ENCODE results near the gene PNMA8B.
A peak's percentile ranks its signal among the peaks of the same experiment; 100 is the strongest.
"Not testable (repeated sequence)": the region's sequence is repeated elsewhere in the genome, so short reads cannot be mapped to it uniquely, and the experiment has no call there.

Gene PNMA8B

GRCh38 chr19:46495786-46496099, at the start of gene PNMA8B:
Gene PNMA8B (minus strand): TSS chr19:46495867. CDS start chr19:46495465, 402 bp downstream.
- no peak for DNase-seq (ENCODE audit: low read depth)

GRCh38 chr19:46544651-46545050, 49.0 kb upstream of the PNMA8B start:
- DNase-seq (ENCODE audit: low read depth): no peak

GRCh38 chr19:46542428-46543230, 47.0 kb upstream of the PNMA8B start:
- DNase-seq (ENCODE audit: low read depth): peak; percentile 76

GRCh38 chr19:46537136-46538097, 41.8 kb upstream of the PNMA8B start:
- DNase-seq (ENCODE audit: low read depth): no peak

- no peak for DNase-seq (ENCODE audit: low read depth)
Observed at GRCh38 chr19:46536391-46536790, 40.7 kb upstream of the PNMA8B start.

GRCh38 chr19:46533621-46534081, 38.0 kb upstream of the PNMA8B start:
- no peak for DNase-seq (ENCODE audit: low read depth)

- DNase-seq (ENCODE audit: low read depth): no peak
Observed at GRCh38 chr19:46533078-46533620, 37.5 kb upstream of the PNMA8B start.

- DNase-seq (ENCODE audit: low read depth): no peak
Observed at GRCh38 chr19:46530636-46531035, 35.0 kb upstream of the PNMA8B start.

GRCh38 chr19:46529622-46530451, 34.2 kb upstream of the PNMA8B start:
- peak; percentile 33 for DNase-seq (ENCODE audit: low read depth)

- DNase-seq (ENCODE audit: low read depth): no peak
Observed at GRCh38 chr19:46528601-46529590, 33.2 kb upstream of the PNMA8B start.

GRCh38 chr19:46526801-46527200, 31.1 kb upstream of the PNMA8B start:
- DNase-seq (ENCODE audit: low read depth): not testable (repeated sequence)

GRCh38 chr19:46524308-46524707, 28.6 kb upstream of the PNMA8B start:
- DNase-seq (ENCODE audit: low read depth): no peak

GRCh38 chr19:46522988-46523387, 27.3 kb upstream of the PNMA8B start:
- not testable (repeated sequence) for DNase-seq (ENCODE audit: low read depth)

- DNase-seq (ENCODE audit: low read depth): no peak
Observed at GRCh38 chr19:46521241-46521868, 25.7 kb upstream of the PNMA8B start.

GRCh38 chr19:46520616-46521015, 24.9 kb upstream of the PNMA8B start:
- no peak for DNase-seq (ENCODE audit: low read depth)

- no peak for DNase-seq (ENCODE audit: low read depth)
Observed at GRCh38 chr19:46517471-46517870, 21.8 kb upstream of the PNMA8B start.

- DNase-seq (ENCODE audit: low read depth): no peak
Observed at GRCh38 chr19:46515879-46516350, 20.2 kb upstream of the PNMA8B start.

GRCh38 chr19:46515290-46515609, 19.6 kb upstream of the PNMA8B start:
- no peak for DNase-seq (ENCODE audit: low read depth)

- no peak for DNase-seq (ENCODE audit: low read depth)
Observed at GRCh38 chr19:46514589-46515289, 19.1 kb upstream of the PNMA8B start.
